A549 treated with GW870086 at 1 μM for 4 hours (cell line): Measurements from ENCODE around the gene AAR2. TPM values are rescaled to one million over a fixed set of nuclear protein-coding genes. Genes with fewer than 3 reads are reported as not detected.

Source experiments
- total RNA-seq: library from RNA; stranded (reverse); fragments of 200-300 nt; extraction: Qiagen RNA extraction; gene quantifications from 5 replicates; pipeline ENCODE4 v1.2.3, GENCODE V29; 2022; ENCODE audit warnings: low read depth

Gene AAR2
- 40.6 to 44.5 TPM (median 43.3 TPM) in 5 replicates for total RNA-seq

GRCh38 chr20:36235892-36236785, at the start of gene AAR2:
AAR2 (plus strand) TSS chr20:36236478; CDS start chr20:36239869, 3,391 bp downstream.

GRCh38 chr20:36305602-36306551, 69.6 kb downstream of the AAR2 start, which contains the start of gene DLGAP4:
DLGAP4 (plus strand) TSS chr20:36306339; CDS start chr20:36431718, 125,379 bp downstream.

Other genes starting within 250 kb of the AAR2 start
- gene EPB41L1, start 81.7 kb upstream of the AAR2 start, total RNA-seq, result 59.2 to 87.1 TPM (median 75.8 TPM) in 5 replicates
- gene DLGAP4, start 69.9 kb downstream of the AAR2 start, total RNA-seq, result 52.2 to 68.9 TPM (median 65.4 TPM) in 5 replicates